Smooth muscle cell (in vitro differentiated cells): ENCODE results near the gene TMEM125. TPM values are rescaled to one million over a fixed set of nuclear protein-coding genes. Genes with fewer than 3 reads are reported as not detected.

Source experiments
- DNase-seq: peaks from one replicate; lab custom pipeline; 2025; ENCODE audit not compliant: unreplicated experiment; lab: John Stamatoyannopoulos, UW
- H2AFZ ChIP-seq: fragments of 200-600 bp; sonication (generic); 2 replicates; pipeline ENCODE4 v1.6.0; 2016; ENCODE audit warnings: antibody characterized with exemption, low read depth, mild to moderate bottlenecking
- H3F3A ChIP-seq: fragments of 200-600 bp; sonication (generic); 2 replicates; pipeline ENCODE4 v1.6.0; 2017; ENCODE audit warnings: antibody characterized with exemption, low read depth
- H3K27ac ChIP-seq: fragments of 200-600 bp; sonication (generic); 2 replicates; pipeline ENCODE4 v1.5.1; 2016; ENCODE audit warnings: low read depth, mild to moderate bottlenecking
- H3K27me3 ChIP-seq: fragments of 200-600 bp; sonication (generic); 2 replicates; pipeline ENCODE4 v1.6.1; 2016; ENCODE audit warnings: low read depth, mild to moderate bottlenecking
- H3K36me3 ChIP-seq: fragments of 200-600 bp; sonication (generic); 2 replicates; pipeline ENCODE4 v1.5.1; 2016; ENCODE audit warnings: low read depth
- H3K4me1 ChIP-seq: fragments of 200-600 bp; sonication (generic); 2 replicates; pipeline ENCODE4 v1.5.1; 2016; ENCODE audit warnings: low read depth
- H3K4me2 ChIP-seq: fragments of 200-600 bp; sonication (generic); 2 replicates; pipeline ENCODE4 v1.6.0; 2016; ENCODE audit warnings: mild to moderate bottlenecking
- H3K4me3 ChIP-seq: fragments of 200-600 bp; sonication (generic); 2 replicates; pipeline ENCODE4 v1.5.1; 2016; ENCODE audit warnings: mild to moderate bottlenecking
- H3K79me2 ChIP-seq: fragments of 200-600 bp; sonication (generic); 2 replicates; pipeline ENCODE4 v1.6.0; 2016; ENCODE audit warnings: low read depth, mild to moderate bottlenecking
- H3K9ac ChIP-seq: fragments of 200-600 bp; sonication (generic); 2 replicates; pipeline ENCODE4 v1.6.0; 2016; ENCODE audit warnings: low read depth
- H3K9me3 ChIP-seq: fragments of 200-600 bp; sonication (generic); replicated peaks from 2 replicates; pipeline ENCODE4 v1.5.1; 2016; ENCODE audit warnings: low read depth
- H4K20me1 ChIP-seq: fragments of 200-600 bp; sonication (generic); 2 replicates; pipeline ENCODE4 v1.6.0; 2016; ENCODE audit warnings: low read depth
- WGBS: methylation state at CpG from one replicate; pipeline ENCODE4 v1.1.7; 2016; ENCODE audit warnings: low lambda C conversion rate; 5-methylcytosine and 5-hydroxymethylcytosine counted together
- polyA plus RNA-seq: library from polyadenylated mRNA; unstranded; fragments of >200 nt; fragmentation: Nextera tagmentation; extraction: Ambion mirVana; gene quantifications from 2 replicates; pipeline ENCODE4 v1.2.1, GENCODE V29; 2016
- total RNA-seq: library from RNA; depleted of rRNA; stranded (reverse); fragments of >200 nt; gene quantifications from 2 replicates; pipeline ENCODE4 v1.2.3, GENCODE V29; 2014
- TF ChIP-seq, protein P1 (sequence below): fragments of 200-600 bp; sonication (generic); IDR thresholded peaks from 2 replicates; pipeline ENCODE4 v1.5.1; 2017; ENCODE audit warnings: borderline replicate concordance, mild to moderate bottlenecking, antibody characterized with exemption; ENCODE audit not compliant: insufficient read depth, poor library complexity, severe bottlenecking

Gene TMEM125
- total and polyA plus RNA-seq, 2 experiments from 2014 or later = 1.4 to 4.2 TPM

DNA sequence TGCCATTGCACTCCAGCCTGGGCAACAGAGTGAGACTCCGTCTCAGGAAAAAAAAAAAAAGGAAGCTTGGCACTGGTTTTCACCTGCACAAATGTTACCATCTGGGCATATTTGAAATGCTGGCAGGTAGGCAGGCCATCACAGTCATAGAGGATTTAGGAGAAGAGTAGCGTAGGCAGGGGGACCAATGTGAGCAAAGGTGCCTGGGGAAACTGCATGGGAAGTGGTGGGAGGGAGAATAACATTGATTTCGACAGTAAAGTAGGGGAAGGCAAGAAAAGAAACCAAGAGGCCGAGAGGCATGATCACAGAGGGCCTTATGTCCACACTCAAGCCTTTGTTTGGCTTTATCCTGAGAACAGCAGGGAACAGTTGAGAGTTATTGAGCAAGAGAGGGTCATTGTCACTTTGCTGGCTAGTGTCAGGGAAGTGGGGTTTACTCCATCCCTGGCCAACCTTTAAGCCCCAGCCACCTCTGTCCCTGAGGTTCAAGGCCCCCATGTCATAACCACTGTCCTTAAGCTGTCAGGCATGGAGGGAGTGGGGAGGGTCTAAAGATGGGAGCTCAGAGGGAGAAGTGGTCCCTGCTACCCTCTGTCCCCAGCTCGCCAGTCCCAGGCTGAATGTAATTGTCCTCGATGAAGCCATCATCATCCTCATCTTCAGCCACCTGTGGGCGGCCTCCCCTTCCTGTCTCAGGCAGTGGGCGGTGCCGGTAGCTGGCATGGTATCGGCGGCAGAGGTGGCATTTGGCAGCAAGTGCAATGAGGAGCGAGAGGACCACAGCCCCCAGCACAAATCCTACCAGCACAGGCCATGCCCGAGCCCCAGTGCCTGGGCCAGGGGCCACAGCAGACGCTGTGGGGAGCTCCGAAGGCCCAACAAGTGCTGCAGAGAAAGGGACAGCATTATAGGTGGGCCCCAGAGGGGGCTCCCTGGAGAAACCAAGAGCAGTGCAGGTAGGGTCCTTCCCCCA lies 12.7 kb downstream of the TMEM125 start:
- Histone ChIP-seq H2AFZ (no peak overlapping the region), H3K27me3 (no peaks in the 10 kb centered on the region), H3K27ac (no peak overlapping the region), H4K20me1 (no peaks in the 10 kb centered on the region), H3K79me2 (no peaks in the 10 kb centered on the region), H3K4me2 (no peak overlapping the region), H3K4me1 (no peaks in the 10 kb centered on the region), H3F3A (no peaks in the 10 kb centered on the region), H3K4me3 (no peak overlapping the region), H3K36me3 (no peaks in the 10 kb centered on the region), H3K9me3 (no peaks in the 10 kb centered on the region), H3K9ac (no peak overlapping the region)
- TF ChIP-seq, protein P1, sequence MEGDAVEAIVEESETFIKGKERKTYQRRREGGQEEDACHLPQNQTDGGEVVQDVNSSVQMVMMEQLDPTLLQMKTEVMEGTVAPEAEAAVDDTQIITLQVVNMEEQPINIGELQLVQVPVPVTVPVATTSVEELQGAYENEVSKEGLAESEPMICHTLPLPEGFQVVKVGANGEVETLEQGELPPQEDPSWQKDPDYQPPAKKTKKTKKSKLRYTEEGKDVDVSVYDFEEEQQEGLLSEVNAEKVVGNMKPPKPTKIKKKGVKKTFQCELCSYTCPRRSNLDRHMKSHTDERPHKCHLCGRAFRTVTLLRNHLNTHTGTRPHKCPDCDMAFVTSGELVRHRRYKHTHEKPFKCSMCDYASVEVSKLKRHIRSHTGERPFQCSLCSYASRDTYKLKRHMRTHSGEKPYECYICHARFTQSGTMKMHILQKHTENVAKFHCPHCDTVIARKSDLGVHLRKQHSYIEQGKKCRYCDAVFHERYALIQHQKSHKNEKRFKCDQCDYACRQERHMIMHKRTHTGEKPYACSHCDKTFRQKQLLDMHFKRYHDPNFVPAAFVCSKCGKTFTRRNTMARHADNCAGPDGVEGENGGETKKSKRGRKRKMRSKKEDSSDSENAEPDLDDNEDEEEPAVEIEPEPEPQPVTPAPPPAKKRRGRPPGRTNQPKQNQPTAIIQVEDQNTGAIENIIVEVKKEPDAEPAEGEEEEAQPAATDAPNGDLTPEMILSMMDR = no peak
- WGBS = 94% methylated on average over 15 of the region's 15 CpGs
- DNase-seq = no peak

DNA sequence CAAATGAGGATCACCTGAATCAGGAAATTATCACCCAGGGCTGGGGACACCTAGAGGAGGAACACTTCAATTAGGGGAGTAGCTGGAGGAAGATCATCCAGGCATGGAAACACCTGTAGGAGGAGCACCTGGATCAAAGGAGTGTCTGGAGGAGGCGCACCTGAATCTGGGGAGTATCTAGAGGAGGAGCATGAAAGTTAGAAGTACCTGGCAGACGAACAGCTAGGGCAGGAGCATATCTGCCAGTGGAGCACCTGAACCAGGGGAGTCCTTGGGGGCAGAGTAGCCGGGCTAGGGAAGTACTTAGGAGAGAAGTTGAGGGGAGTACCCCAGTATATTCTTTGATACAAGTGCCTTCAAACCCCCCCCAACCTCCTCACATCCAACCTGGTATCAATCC lies 14.3 kb downstream of the TMEM125 start:
- Histone ChIP-seq H3K4me1 (no peaks in the 10 kb centered on the region), H3K4me2 (no peak overlapping the region), H3K27me3 (no peaks in the 10 kb centered on the region), H2AFZ (no peak overlapping the region), H3K9ac (no peak overlapping the region), H3K27ac (no peak overlapping the region), H3F3A (no peaks in the 10 kb centered on the region), H3K79me2 (no peaks in the 10 kb centered on the region), H4K20me1 (no peaks in the 10 kb centered on the region), H3K9me3 (no peaks in the 10 kb centered on the region), H3K36me3 (no peaks in the 10 kb centered on the region), H3K4me3 (peak overlapping the region; percentile 48)
- TF ChIP-seq, protein P1 = no peak
- 91% methylated on average over 3 of the region's 3 CpGs for WGBS
- no peak for DNase-seq

DNA sequence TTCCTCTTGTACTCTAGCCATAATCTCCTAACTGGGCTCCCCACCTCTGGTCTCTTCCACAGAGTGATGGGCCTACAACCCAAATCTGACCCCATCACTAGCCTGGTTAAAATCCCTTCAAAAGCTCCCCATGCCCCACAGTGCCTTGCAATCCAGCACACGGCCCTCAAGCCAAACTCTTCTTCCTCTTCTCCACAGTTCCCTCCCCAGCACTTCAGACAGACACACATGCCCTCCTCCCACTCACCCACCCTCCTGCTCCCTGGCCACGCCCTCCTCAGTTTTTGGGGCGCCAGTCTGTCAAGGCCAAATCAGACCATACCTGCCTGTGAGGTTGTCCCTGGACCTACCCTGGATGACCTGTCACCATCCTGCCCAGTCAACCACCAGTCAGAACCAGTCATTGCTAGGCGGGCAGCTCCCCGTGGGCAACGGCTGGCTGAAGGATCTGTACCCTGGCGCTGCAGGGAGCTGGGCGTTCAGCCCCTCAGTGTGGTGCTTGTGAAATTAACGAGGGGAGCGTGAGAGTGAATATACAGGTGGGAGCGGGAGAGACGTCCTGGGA lies 14.8 kb downstream of the TMEM125 start:
- Histone ChIP-seq H3K9ac (no peak overlapping the region), H3K36me3 (no peaks in the 10 kb centered on the region), H3K27me3 (no peaks in the 10 kb centered on the region), H3K9me3 (no peaks in the 10 kb centered on the region), H3K27ac (no peak overlapping the region), H3F3A (no peaks in the 10 kb centered on the region), H3K79me2 (no peaks in the 10 kb centered on the region), H3K4me3 (peak overlapping the region; percentile 48), H3K4me2 (peak overlapping the region; percentile 58), H2AFZ (no peak overlapping the region), H4K20me1 (no peaks in the 10 kb centered on the region), H3K4me1 (no peaks in the 10 kb centered on the region)
- DNase-seq = no peak
- WGBS = 87% methylated on average over 12 of the region's 12 CpGs
- TF ChIP-seq, protein P1 = no peak
